ENCODE data around the gene SLC16A1. TPM values are rescaled to one million over a fixed set of nuclear protein-coding genes. Genes with fewer than 3 reads are reported as not detected.
"Not testable (repeated sequence)": the region's sequence is repeated elsewhere in the genome, so short reads cannot be mapped to it uniquely, and the experiment has no call there.

The SLC16A1 gene
- total RNA-seq (2014; rRNA removed; shearing (Covaris generic)), result 99.0 and 99.1 TPM in 2 replicates

GRCh38 chr1:112955773-112956543 is at the start of gene SLC16A1:
Gene SLC16A1, minus strand, starts transcription at chr1:112956196. Its CDS starts 26,888 bp downstream, at chr1:112929308.
- peak; percentile 93 for DNase-seq (ENCODE audit: low read depth)

- DNase-seq (ENCODE audit: low read depth), result no peak
Observed at GRCh38 chr1:113003751-113004690, 48.0 kb upstream of the SLC16A1 start.

- DNase-seq (ENCODE audit: low read depth), result no peak
Observed at GRCh38 chr1:113002297-113002696, 46.3 kb upstream of the SLC16A1 start.

GRCh38 chr1:112998592-112999235 is 42.7 kb upstream of the SLC16A1 start:
- peak; percentile 27 for DNase-seq (ENCODE audit: low read depth)

- DNase-seq (ENCODE audit: low read depth), result no peak
Observed at GRCh38 chr1:112997781-112998180, 41.8 kb upstream of the SLC16A1 start.

- no peak for DNase-seq (ENCODE audit: low read depth)
Observed at GRCh38 chr1:112995890-112996289, 39.9 kb upstream of the SLC16A1 start.

- DNase-seq (ENCODE audit: low read depth), result not testable (repeated sequence)
Observed at GRCh38 chr1:112995021-112995420, 39.0 kb upstream of the SLC16A1 start.

GRCh38 chr1:112992780-112993179 is 36.8 kb upstream of the SLC16A1 start:
- DNase-seq (ENCODE audit: low read depth), result no peak

- DNase-seq (ENCODE audit: low read depth), result no peak
Observed at GRCh38 chr1:112991402-112992120, 35.6 kb upstream of the SLC16A1 start.

- DNase-seq (ENCODE audit: low read depth), result no peak
Observed at GRCh38 chr1:112990271-112990670, 34.3 kb upstream of the SLC16A1 start.

GRCh38 chr1:112988367-112988766 is 32.4 kb upstream of the SLC16A1 start:
- no peak for DNase-seq (ENCODE audit: low read depth)

- no peak for DNase-seq (ENCODE audit: low read depth)
Observed at GRCh38 chr1:112985123-112985522, 29.1 kb upstream of the SLC16A1 start.

GRCh38 chr1:112983537-112984131 is 27.6 kb upstream of the SLC16A1 start:
- DNase-seq (ENCODE audit: low read depth), result no peak

- no peak for DNase-seq (ENCODE audit: low read depth)
Observed at GRCh38 chr1:112982853-112983536, 27.0 kb upstream of the SLC16A1 start.

- DNase-seq (ENCODE audit: low read depth), result no peak
Observed at GRCh38 chr1:112982328-112982727, 26.3 kb upstream of the SLC16A1 start.

GRCh38 chr1:112981834-112982233 is 25.8 kb upstream of the SLC16A1 start:
- DNase-seq (ENCODE audit: low read depth), result not testable (repeated sequence)

GRCh38 chr1:112981426-112981825 is 25.4 kb upstream of the SLC16A1 start:
- DNase-seq (ENCODE audit: low read depth), result no peak

GRCh38 chr1:112975336-112975735 is 19.3 kb upstream of the SLC16A1 start:
- no peak for DNase-seq (ENCODE audit: low read depth)

- no peak for DNase-seq (ENCODE audit: low read depth)
Observed at GRCh38 chr1:112974646-112975045, 18.6 kb upstream of the SLC16A1 start.

GRCh38 chr1:112973788-112974187 is 17.8 kb upstream of the SLC16A1 start:
- no peak for DNase-seq (ENCODE audit: low read depth)
